ENCODE data around the gene CD109.

DNA sequence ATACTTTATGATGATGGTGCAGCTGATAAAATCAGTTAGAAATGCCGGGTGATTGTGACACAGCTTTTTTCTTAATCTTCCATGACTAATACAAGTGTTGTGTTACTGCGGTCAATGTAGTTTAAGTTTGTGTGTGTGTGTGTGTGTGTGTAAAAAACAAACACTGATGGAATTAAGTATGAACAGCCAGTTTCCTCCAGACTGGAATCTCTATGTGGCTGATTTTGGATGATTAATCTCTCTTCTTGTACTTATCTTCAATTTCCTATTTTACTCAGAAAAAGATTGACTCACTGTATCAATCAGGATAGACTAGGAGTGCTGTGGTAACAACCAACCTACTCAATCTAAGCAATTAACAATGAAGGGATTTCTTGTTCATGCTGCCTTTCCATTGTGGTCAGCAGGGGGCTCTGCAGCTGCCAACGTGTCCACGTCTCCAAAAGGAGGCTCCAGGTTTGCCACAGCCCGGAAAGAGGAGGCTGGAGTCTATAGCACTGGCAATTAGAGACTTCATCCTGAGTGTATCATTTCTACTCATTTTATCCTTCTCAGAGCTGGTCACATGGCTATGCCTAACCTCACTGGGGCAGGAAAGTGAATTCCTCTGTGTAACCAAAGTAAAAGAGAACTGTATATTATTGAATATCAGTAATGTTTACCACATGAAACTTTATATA lies 107.7 kb downstream of the CD109 start:
- TF ChIP-seq, protein P1, sequence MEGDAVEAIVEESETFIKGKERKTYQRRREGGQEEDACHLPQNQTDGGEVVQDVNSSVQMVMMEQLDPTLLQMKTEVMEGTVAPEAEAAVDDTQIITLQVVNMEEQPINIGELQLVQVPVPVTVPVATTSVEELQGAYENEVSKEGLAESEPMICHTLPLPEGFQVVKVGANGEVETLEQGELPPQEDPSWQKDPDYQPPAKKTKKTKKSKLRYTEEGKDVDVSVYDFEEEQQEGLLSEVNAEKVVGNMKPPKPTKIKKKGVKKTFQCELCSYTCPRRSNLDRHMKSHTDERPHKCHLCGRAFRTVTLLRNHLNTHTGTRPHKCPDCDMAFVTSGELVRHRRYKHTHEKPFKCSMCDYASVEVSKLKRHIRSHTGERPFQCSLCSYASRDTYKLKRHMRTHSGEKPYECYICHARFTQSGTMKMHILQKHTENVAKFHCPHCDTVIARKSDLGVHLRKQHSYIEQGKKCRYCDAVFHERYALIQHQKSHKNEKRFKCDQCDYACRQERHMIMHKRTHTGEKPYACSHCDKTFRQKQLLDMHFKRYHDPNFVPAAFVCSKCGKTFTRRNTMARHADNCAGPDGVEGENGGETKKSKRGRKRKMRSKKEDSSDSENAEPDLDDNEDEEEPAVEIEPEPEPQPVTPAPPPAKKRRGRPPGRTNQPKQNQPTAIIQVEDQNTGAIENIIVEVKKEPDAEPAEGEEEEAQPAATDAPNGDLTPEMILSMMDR (IDR thresholded peaks at IDR 0.05) = peak; percentile 85
- no peak for TF ChIP-seq ZFX (IDR thresholded peaks at IDR 0.05; ENCODE audit: borderline replicate concordance)

Data from 22Rv1 (cell line).